Activated CD8-positive, alpha-beta T cell treated with anti-CD3 and anti-CD28 coated beads for 36 hours (primary cell): ENCODE data around the gene ABHD12. TPM values are rescaled to one million over a fixed set of nuclear protein-coding genes. Genes with fewer than 3 reads are reported as not detected.

Experiments
- ATAC-seq: fragments of 200-7000 bp; cut with Tn5 transposase; one replicate; pipeline ENCODE4 v1.10.0; 2021; ENCODE audit warnings: mild to moderate bottlenecking, moderate library complexity
- CTCF ChIA-PET: fragments of 350-600 bp; sonication (Branson Sonifier 250); formaldehyde crosslinking; loops from one replicate; lab custom pipeline; 2021; ENCODE audit warnings: antibody characterized with exemption; lab: Charles Lee
- POLR2A ChIA-PET: fragments of 350-600 bp; sonication (Branson Sonifier 250); formaldehyde crosslinking; loops from one replicate; lab custom pipeline; 2021; ENCODE audit warnings: antibody characterized with exemption; lab: Charles Lee
- DNase-seq: peaks from one replicate; pipeline ENCODE4 v3.0.0-alpha.2; 2020
- H3K27ac Mint-ChIP-seq: one replicate; pipeline ENCODE4 v1.8.0; 2021; ENCODE audit warnings: mild to moderate bottlenecking, mixed read lengths
- H3K27me3 Mint-ChIP-seq: one replicate; pipeline ENCODE4 v1.8.0; 2021; ENCODE audit warnings: mixed read lengths
- H3K36me3 Mint-ChIP-seq: one replicate; pipeline ENCODE4 v1.8.0; 2021; ENCODE audit warnings: low read depth, mixed read lengths
- H3K4me1 Mint-ChIP-seq: one replicate; pipeline ENCODE4 v1.8.0; 2021; ENCODE audit warnings: low read depth, mixed read lengths
- H3K4me3 Mint-ChIP-seq: one replicate; pipeline ENCODE4 v1.8.0; 2021; ENCODE audit warnings: mild to moderate bottlenecking, moderate library complexity, mixed read lengths
- H3K9me3 Mint-ChIP-seq: one replicate; pipeline ENCODE4 v1.8.0; 2021; ENCODE audit warnings: mixed read lengths
- intact Hi-C: fragments of 100-400 bp; cut with micrococcal nuclease; formaldehyde crosslinking; loops from one replicate; pipeline ENCODE4 v1.10.0; 2022
- total RNA-seq, 2 experiments: library from RNA; stranded (reverse); gene quantifications; one replicate each; pipeline ENCODE4 v1.2.3, GENCODE V29; 2021
- TF ChIP-seq, protein P1 (sequence below): fragments of 200-600 bp; IDR thresholded peaks from one replicate; pipeline ENCODE4 v1.8.0; 2022; ENCODE audit warnings: antibody characterized with exemption, mild to moderate bottlenecking

Gene ABHD12
- total RNA-seq, 2 experiments from 2014 or later = 16.0 to 17.0 TPM

GRCh38 chr20:25254986-25255680, 135.5 kb downstream of the ABHD12 start:
- Mint-ChIP-seq H3K9me3 (no peaks in the 10 kb centered on the region), H3K27ac (no peak overlapping the region), H3K27me3 (no peaks in the 10 kb centered on the region), H3K4me1 (peaks cover 75% of the 10 kb centered on the region), H3K36me3 (peaks cover 17% of the 10 kb centered on the region), H3K4me3 (no peak overlapping the region)
- TF ChIP-seq, protein P1, sequence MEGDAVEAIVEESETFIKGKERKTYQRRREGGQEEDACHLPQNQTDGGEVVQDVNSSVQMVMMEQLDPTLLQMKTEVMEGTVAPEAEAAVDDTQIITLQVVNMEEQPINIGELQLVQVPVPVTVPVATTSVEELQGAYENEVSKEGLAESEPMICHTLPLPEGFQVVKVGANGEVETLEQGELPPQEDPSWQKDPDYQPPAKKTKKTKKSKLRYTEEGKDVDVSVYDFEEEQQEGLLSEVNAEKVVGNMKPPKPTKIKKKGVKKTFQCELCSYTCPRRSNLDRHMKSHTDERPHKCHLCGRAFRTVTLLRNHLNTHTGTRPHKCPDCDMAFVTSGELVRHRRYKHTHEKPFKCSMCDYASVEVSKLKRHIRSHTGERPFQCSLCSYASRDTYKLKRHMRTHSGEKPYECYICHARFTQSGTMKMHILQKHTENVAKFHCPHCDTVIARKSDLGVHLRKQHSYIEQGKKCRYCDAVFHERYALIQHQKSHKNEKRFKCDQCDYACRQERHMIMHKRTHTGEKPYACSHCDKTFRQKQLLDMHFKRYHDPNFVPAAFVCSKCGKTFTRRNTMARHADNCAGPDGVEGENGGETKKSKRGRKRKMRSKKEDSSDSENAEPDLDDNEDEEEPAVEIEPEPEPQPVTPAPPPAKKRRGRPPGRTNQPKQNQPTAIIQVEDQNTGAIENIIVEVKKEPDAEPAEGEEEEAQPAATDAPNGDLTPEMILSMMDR = no peak
- POLR2A ChIA-PET = interaction anchor here (6.3 kb wide), 1 partner anchor 7 kb away, joined by 41 read pairs; the partner anchor contains the start of gene PYGB
- CTCF ChIA-PET = no interaction called here
- DNase-seq = no peak
- ATAC-seq = no peak
- intact Hi-C loops = loop anchor here (5.0 kb wide), 1 partner anchor 58 kb away; the partner anchor contains the start of gene ENTPD6

GRCh38 chr20:25254571-25254970, 136.1 kb downstream of the ABHD12 start:
- intact Hi-C loops = no loop called here
- ChIA-PET CTCF (no interaction called here), POLR2A (no interaction called here)
- Mint-ChIP-seq H3K27me3 (no peaks in the 10 kb centered on the region), H3K4me1 (peaks cover 74% of the 10 kb centered on the region), H3K9me3 (no peaks in the 10 kb centered on the region), H3K36me3 (peaks cover 15% of the 10 kb centered on the region), H3K27ac (no peak overlapping the region), H3K4me3 (no peak overlapping the region)
- ATAC-seq (no peak), DNase-seq (no peak)
- TF ChIP-seq, protein P1 = no peak

- CTCF ChIA-PET = no interaction called here
- no peak for DNase-seq
- no peak overlapping the region for H3K4me3 Mint-ChIP-seq
- POLR2A ChIA-PET = interaction anchor here (0.6 kb wide), 1 partner anchor 11 kb away, joined by 3 read pairs; no protein-coding TSS in a partner anchor
- peaks cover 70% of the 10 kb centered on the region for H3K4me1 Mint-ChIP-seq
- TF ChIP-seq, protein P1 = no peak
- no peaks in the 10 kb centered on the region for H3K9me3 Mint-ChIP-seq
- intact Hi-C loops = no loop called here
- no peaks in the 10 kb centered on the region for H3K27me3 Mint-ChIP-seq
- ATAC-seq = no peak
- H3K36me3 Mint-ChIP-seq = peaks cover 12% of the 10 kb centered on the region
- H3K27ac Mint-ChIP-seq = no peak overlapping the region
Measured at GRCh38 chr20:25253606-25254275, 136.9 kb downstream of the ABHD12 start.

- POLR2A ChIA-PET = no interaction called here
- TF ChIP-seq, protein P1 = no peak
- DNase-seq (peak; percentile 44), ATAC-seq (no peak)
- CTCF ChIA-PET = no interaction called here
- Mint-ChIP-seq H3K27ac (peak overlapping the region; percentile 66), H3K9me3 (no peaks in the 10 kb centered on the region), H3K4me1 (peaks cover 63% of the 10 kb centered on the region), H3K27me3 (no peaks in the 10 kb centered on the region), H3K4me3 (no peak overlapping the region), H3K36me3 (peaks cover 14% of the 10 kb centered on the region)
- intact Hi-C loops = no loop called here
Measured at GRCh38 chr20:25252686-25253421, 137.8 kb downstream of the ABHD12 start.
